Thymus (tissue), 11 donors: Measurements from ENCODE around the gene CMKLR1. TPM values are rescaled to one million over a fixed set of nuclear protein-coding genes. Genes with fewer than 3 reads are reported as not detected.

Source experiments
- DNase-seq, 9 donors: peaks; one replicate each; pipeline ENCODE4 v3.0.0-alpha.2; 2013; ENCODE audit warnings: low spot score in 9 of 9, low read depth in 6 of 9, missing footprints in 1 of 9
- H3K27ac ChIP-seq, 2 donors: one replicate each; pipeline ENCODE4 v1.5.1; 2013; ENCODE audit warnings: control low read depth in 1 of 2, low read depth in 1 of 2, low read length in 1 of 2, mild to moderate bottlenecking in 1 of 2, moderate library complexity in 1 of 2
- H3K27me3 ChIP-seq, 2 donors: one replicate each; pipeline ENCODE4 v1.5.1; 2013; ENCODE audit warnings: low read length in 1 of 2; ENCODE audit not compliant: control insufficient read depth in 2 of 2, insufficient read depth in 1 of 2
- H3K36me3 ChIP-seq, 2 donors: one replicate each; pipeline ENCODE4 v1.5.1; 2013; ENCODE audit warnings: low read length in 1 of 2, mild to moderate bottlenecking in 1 of 2, moderate library complexity in 1 of 2; ENCODE audit not compliant: control insufficient read depth in 2 of 2, insufficient read depth in 2 of 2
- H3K4me1 ChIP-seq, 2 donors: one replicate each; pipeline ENCODE4 v1.5.1; 2013; ENCODE audit warnings: low read length in 2 of 2; ENCODE audit not compliant: control insufficient read depth in 2 of 2, insufficient read depth in 2 of 2
- H3K4me3 ChIP-seq, 2 donors: one replicate each; pipeline ENCODE4 v1.5.1; 2013; ENCODE audit warnings: low read length in 2 of 2, control low read depth in 1 of 2, mild to moderate bottlenecking in 1 of 2
- H3K9me3 ChIP-seq, 2 donors: one replicate each; pipeline ENCODE4 v1.5.1; 2013; ENCODE audit warnings: low read length in 1 of 2, mild to moderate bottlenecking in 1 of 2; ENCODE audit not compliant: control insufficient read depth in 2 of 2, insufficient read depth in 1 of 2
- WGBS: extraction: QIAGEN DNeasy Blood & Tissue Kit; methylation state at CpG from one replicate; pipeline ENCODE4 v1.1.7; 2013; 5-methylcytosine and 5-hydroxymethylcytosine counted together
- polyA plus RNA-seq: library from polyadenylated mRNA; stranded (reverse); fragments of 200-250 nt; gene quantifications from one replicate; pipeline ENCODE4 v1.2.3, GENCODE V29; 2013
- total RNA-seq: library from RNA; stranded (reverse); fragments of 120-200 nt; gene quantifications from one replicate; pipeline ENCODE4 v1.2.4, GENCODE V29; 2013
- donor health status: healthy.

Gene CMKLR1
- total and polyA plus RNA-seq, 2 donors: 4.4 to 4.5 TPM

DNA sequence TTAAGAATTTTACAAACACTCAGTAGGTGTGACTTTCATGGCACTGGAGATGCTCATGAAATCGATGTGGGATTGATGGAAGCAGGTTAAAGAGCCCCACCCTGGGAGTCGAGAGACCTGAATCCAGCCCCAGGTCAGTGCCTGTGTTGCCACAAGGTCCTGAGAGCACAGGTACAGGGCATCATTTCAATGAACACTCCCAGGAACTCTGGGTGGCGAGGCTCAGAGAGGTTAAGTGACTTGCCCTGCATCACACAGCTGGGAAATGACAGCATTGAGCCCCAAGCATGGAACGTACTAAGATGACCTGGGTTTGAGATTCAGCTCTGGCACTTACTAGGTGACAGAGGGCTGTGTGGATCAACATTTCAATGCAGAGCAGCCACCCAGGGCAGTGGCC lies 98.2 kb downstream of the CMKLR1 start:
- WGBS: 88% methylated on average over 4 of the region's 4 CpGs

GRCh38 chr12:108240027-108240785 lies 98.9 kb downstream of the CMKLR1 start:
- 56% methylated on average over 34 of the region's 34 CpGs for WGBS
- Histone ChIP-seq H3K9me3 (no peaks in the 10 kb centered on the region), H3K27me3 (peaks cover 0 to 2% of the 10 kb centered on the region in 2 donors), H3K27ac (no peak overlapping the region), H3K36me3 (no peaks in the 10 kb centered on the region), H3K4me1 (no peaks in the 10 kb centered on the region), H3K4me3 (no peak overlapping the region)
- no peak for DNase-seq

More for the DNA sequence above, 98.2 kb downstream of the CMKLR1 start:
- H3K9me3 ChIP-seq: no peaks in the 10 kb centered on the region
- no peaks in the 10 kb centered on the region for H3K4me1 ChIP-seq
- peaks cover 0 to 2% of the 10 kb centered on the region in 2 donors for H3K27me3 ChIP-seq
- no peak overlapping the region for H3K27ac ChIP-seq
- DNase-seq: no peak
- no peak overlapping the region for H3K4me3 ChIP-seq
- H3K36me3 ChIP-seq: no peaks in the 10 kb centered on the region

- no peaks in the 10 kb centered on the region for H3K9me3 ChIP-seq
- no peaks in the 10 kb centered on the region for H3K36me3 ChIP-seq
- 64% methylated on average over 2 of the region's 2 CpGs for WGBS
- no peak overlapping the region for H3K27ac ChIP-seq
- no peak for DNase-seq
- no peaks in the 10 kb centered on the region for H3K4me1 ChIP-seq
- H3K27me3 ChIP-seq: peaks cover 0 to 2% of the 10 kb centered on the region in 2 donors
- H3K4me3 ChIP-seq: no peak overlapping the region
Measured at GRCh38 chr12:108239378-108239777, 99.7 kb downstream of the CMKLR1 start.

DNA sequence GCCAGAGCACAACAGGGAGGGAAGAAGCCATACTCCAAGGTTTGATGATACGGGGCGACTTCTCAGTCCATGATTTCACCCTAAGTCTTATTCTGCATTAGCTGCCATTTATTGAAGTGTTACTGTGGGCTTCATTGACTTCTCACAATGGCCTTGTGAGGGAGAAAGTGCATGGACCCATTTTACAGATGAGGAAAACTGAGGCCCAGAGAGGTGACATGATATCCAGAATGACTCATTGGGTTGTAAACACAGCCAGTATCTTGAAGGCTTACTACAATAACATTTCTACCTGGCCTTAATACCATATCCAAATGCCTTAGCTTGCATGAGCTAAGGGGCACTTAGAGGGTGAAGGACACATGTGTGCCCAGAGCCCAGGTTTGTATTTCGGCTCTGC lies 100.6 kb downstream of the CMKLR1 start:
- Histone ChIP-seq H3K27me3 (peaks cover 0 to 2% of the 10 kb centered on the region in 2 donors), H3K36me3 (no peaks in the 10 kb centered on the region), H3K9me3 (no peaks in the 10 kb centered on the region), H3K4me3 (no peak overlapping the region), H3K4me1 (no peaks in the 10 kb centered on the region), H3K27ac (no peak overlapping the region)
- no peak for DNase-seq
- 95% methylated on average over 3 of the region's 3 CpGs for WGBS

Other genes starting within 250 kb of the CMKLR1 start
- 0.33 TPM for gene WSCD2, start 210.0 kb downstream of the CMKLR1 start, total RNA-seq
- 0.02 TPM for gene WSCD2, start 210.0 kb downstream of the CMKLR1 start, polyA plus RNA-seq
- 3.7 TPM for gene FICD, start 176.0 kb upstream of the CMKLR1 start, total RNA-seq
- gene FICD, start 176.0 kb upstream of the CMKLR1 start, polyA plus RNA-seq: 2.1 TPM
- 45.2 TPM for gene SART3, start 221.9 kb upstream of the CMKLR1 start, total RNA-seq
- gene SART3, start 221.9 kb upstream of the CMKLR1 start, polyA plus RNA-seq: 21.0 TPM
- 125 TPM for gene ISCU, start 223.3 kb upstream of the CMKLR1 start, total RNA-seq
- gene ISCU, start 223.3 kb upstream of the CMKLR1 start, polyA plus RNA-seq: 248 TPM